HCT116 (cell line): ENCODE results near the gene MRPS2. TPM values are rescaled to one million over a fixed set of nuclear protein-coding genes. Genes with fewer than 3 reads are reported as not detected.

Experiments used
- ATAC-seq: fragments of 200-7000 bp; cut with Tn5 transposase; 2 replicates; pipeline ENCODE4 v1.9.1; 2020; ENCODE audit warnings: mild to moderate bottlenecking, moderate library complexity
- BruUV-seq: library from RNA; stranded (reverse); fragments of 400-500 nt; replicated peaks from 2 replicates; lab custom pipeline; 2021; lab: Mats Ljungman, UMichigan
- CTCF ChIA-PET: fragments of 300-600 bp; sonication (Branson Sonifier 250); formaldehyde crosslinking; loops from one replicate; lab custom pipeline; 2021; ENCODE audit warnings: antibody characterized with exemption; lab: Charles Lee
- POLR2A ChIA-PET: fragments of 300-600, 350-600 bp; sonication (Branson Sonifier 250); formaldehyde crosslinking; loops from one replicate; lab custom pipeline; 2021; ENCODE audit warnings: antibody characterized with exemption; lab: Charles Lee
- RAD21 ChIA-PET, 2 experiments: fragments of 300-600 bp; sonication (Branson Sonifier 250); formaldehyde crosslinking; loops; one replicate each; lab custom pipeline; 2023; ENCODE audit warnings: low total read pairs in 2 of 2; ENCODE audit not compliant: uncharacterized antibody in 2 of 2, unreplicated experiment in 2 of 2, low non-redundant PET in 1 of 2; lab: Charles Lee
- DNase-seq: peaks from one replicate; pipeline ENCODE4 v3.0.0-alpha.2; 2010; ENCODE audit warnings: low read depth, low spot score
- H2AFZ ChIP-seq: fragments of 200-600 bp; shearing (Covaris generic), sonication (generic); 2 replicates; pipeline ENCODE4 v1.6.1; 2017; ENCODE audit warnings: low read depth, mixed run types, mixed read lengths, antibody characterized with exemption, low read length; ENCODE audit not compliant: poor library complexity, severe bottlenecking
- H3K27ac ChIP-seq: 2 replicates; pipeline ENCODE4 v1.5.1; 2012; ENCODE audit warnings: low read depth, low read length
- H3K27me3 ChIP-seq: fragments of 200-600 bp; sonication (generic); 2 replicates; pipeline ENCODE4 v1.6.1; 2016; ENCODE audit warnings: mixed run types, low read length, mixed read lengths; ENCODE audit not compliant: insufficient read depth
- H3K36me3 ChIP-seq, 2 experiments: fragments of 200-500 bp in 1 of 2; fragments of 200-600 bp in 1 of 2; sonication (Bioruptor generic) in 1 of 2; sonication (generic) in 1 of 2; 2 replicates each; pipeline versions ENCODE4 v1.5.1 to v1.6.1; 2014 to 2016; ENCODE audit warnings: low read length in 2 of 2, inconsistent platforms in 1 of 2, mixed read lengths in 1 of 2, mixed run types in 1 of 2; ENCODE audit not compliant: insufficient read depth in 2 of 2, control insufficient read depth in 1 of 2
- H3K4me1 ChIP-seq, 2 experiments: fragments of 200-600 bp in 1 of 2; sonication (generic) in 1 of 2; 2 replicates each; pipeline versions ENCODE4 v1.5.1 to v1.6.1; 2012 to 2017; ENCODE audit warnings: low read length in 2 of 2, inconsistent platforms in 1 of 2, mild to moderate bottlenecking in 1 of 2, mixed read lengths in 1 of 2, mixed run types in 1 of 2, moderate library complexity in 1 of 2; ENCODE audit not compliant: insufficient read depth in 2 of 2, control insufficient read depth in 1 of 2
- H3K4me2 ChIP-seq: fragments of 200-600 bp; sonication (generic); 2 replicates; pipeline ENCODE4 v1.6.1; 2017; ENCODE audit warnings: mixed run types, low read length, mixed read lengths
- H3K4me3 ChIP-seq, 2 experiments: fragments of 200-600 bp in 1 of 2; sonication (generic) in 1 of 2; replicated peaks in 1 of 2; 2 replicates each; pipeline ENCODE4 v1.5.1; 2011 to 2016; ENCODE audit warnings: low read length in 2 of 2, control low read depth in 1 of 2, low read depth in 1 of 2, mild to moderate bottlenecking in 1 of 2, mixed read lengths in 1 of 2, mixed run types in 1 of 2
- H3K79me2 ChIP-seq: fragments of 200-600 bp; sonication (generic); 2 replicates; pipeline ENCODE4 v1.6.1; 2017; ENCODE audit warnings: mild to moderate bottlenecking, mixed run types, low read length, moderate library complexity, mixed read lengths; ENCODE audit not compliant: insufficient read depth
- H3K9ac ChIP-seq: fragments of 200-600 bp; sonication (generic); 2 replicates; pipeline ENCODE4 v1.6.1; 2016; ENCODE audit warnings: low read length, mixed read lengths
- H3K9me2 ChIP-seq: fragments of 200-600 bp; sonication (generic), shearing (Covaris generic); 2 replicates; pipeline ENCODE4 v1.6.1; 2017; ENCODE audit warnings: mixed run types, mild to moderate bottlenecking, moderate library complexity; ENCODE audit not compliant: insufficient read depth
- H3K9me3 ChIP-seq, 2 experiments: fragments of 200-500 bp in 1 of 2; fragments of 200-600 bp in 1 of 2; sonication (Bioruptor generic) in 1 of 2; sonication (generic) in 1 of 2; 2 replicates each; pipeline ENCODE4 v1.6.1; 2014 to 2017; ENCODE audit warnings: low read length in 2 of 2, mixed read lengths in 2 of 2, inconsistent platforms in 1 of 2, low read depth in 1 of 2, mild to moderate bottlenecking in 1 of 2, mixed run types in 1 of 2, moderate library complexity in 1 of 2; ENCODE audit not compliant: control insufficient read depth in 1 of 2, insufficient read depth in 1 of 2
- H4K20me1 ChIP-seq: fragments of 200-600 bp; sonication (generic), shearing (Covaris generic); 2 replicates; pipeline ENCODE4 v1.6.1; 2017; ENCODE audit warnings: mixed run types, mild to moderate bottlenecking, moderate library complexity; ENCODE audit not compliant: insufficient read depth
- CBX3 ChIP-seq: IDR thresholded peaks from 2 replicates; pipeline ENCODE4 v1.6.1; 2012; ENCODE audit warnings: low read depth
- CEBPB ChIP-seq: IDR thresholded peaks from 2 replicates; pipeline ENCODE4 v1.6.1; 2012; ENCODE audit warnings: low read depth
- EGR1 ChIP-seq: IDR thresholded peaks from 2 replicates; pipeline ENCODE4 v1.6.1; 2012; ENCODE audit warnings: low read depth
- ELF1 ChIP-seq: IDR thresholded peaks from 2 replicates; pipeline ENCODE4 v1.6.1; 2012; ENCODE audit warnings: low read depth, borderline replicate concordance
- FOSL1 ChIP-seq: IDR thresholded peaks from 2 replicates; pipeline ENCODE4 v1.6.1; 2012; ENCODE audit warnings: low read depth
- JUND ChIP-seq: IDR thresholded peaks from 2 replicates; pipeline ENCODE4 v1.6.1; 2012
- RAD21 ChIP-seq: IDR thresholded peaks from 2 replicates; pipeline ENCODE4 v1.6.1; 2012; ENCODE audit warnings: low read depth, mild to moderate bottlenecking
- SIN3A ChIP-seq: IDR thresholded peaks from 2 replicates; pipeline ENCODE4 v1.6.1; 2012; ENCODE audit warnings: low read depth
- SP1 ChIP-seq: IDR thresholded peaks from 2 replicates; pipeline ENCODE4 v1.6.1; 2012; ENCODE audit warnings: low read depth
- TCF7L2 ChIP-seq: IDR thresholded peaks from 2 replicates; pipeline ENCODE4 v1.7.0; 2011; ENCODE audit warnings: borderline replicate concordance, inconsistent platforms; ENCODE audit not compliant: insufficient read depth, insufficient read length; ENCODE audit errors: extremely low read depth
- YY1 ChIP-seq: IDR thresholded peaks from 2 replicates; pipeline ENCODE4 v1.6.1; 2011; ENCODE audit warnings: low read length, low read depth, moderate library complexity, mild to moderate bottlenecking; ENCODE audit not compliant: insufficient replicate concordance; ENCODE audit errors: extremely low read depth
- ZFX ChIP-seq: fragments of 450-650 bp; IDR thresholded peaks from 2 replicates; pipeline ENCODE4 v1.6.1; 2017
- ZNF274 ChIP-seq: fragments of 200-500 bp; sonication (Bioruptor generic); IDR thresholded peaks from 2 replicates; pipeline ENCODE4 v1.6.1; 2014; ENCODE audit warnings: mild to moderate bottlenecking, low read depth, low read length, inconsistent platforms
- intact Hi-C: fragments of 100-400 bp; cut with micrococcal nuclease; formaldehyde crosslinking; loops from 2 replicates; pipeline ENCODE4 v1.10.0; 2022
- total RNA-seq: library from RNA; stranded (reverse); gene quantifications from one replicate; pipeline ENCODE4 v1.2.1, GENCODE V29; 2021; ENCODE audit not compliant: unreplicated experiment
- TF ChIP-seq, protein P1 (sequence below): IDR thresholded peaks from 2 replicates; pipeline ENCODE4 v1.6.1; 2012
- TF ChIP-seq, protein P2 (sequence below): IDR thresholded peaks from 2 replicates; pipeline ENCODE4 v1.6.1; 2011; ENCODE audit warnings: mild to moderate bottlenecking, low read length, moderate library complexity; ENCODE audit not compliant: insufficient replicate concordance; ENCODE audit errors: extremely low read depth
- TF ChIP-seq, protein P3 (sequence below), 3 experiments: fragments of 200-600 bp in 1 of 3; sonication (generic) in 1 of 3; IDR thresholded peaks in 2 of 3; conservative IDR thresholded peaks in 1 of 3; 2 replicates each; pipeline ENCODE4 v1.5.1; 2012 to 2017; ENCODE audit warnings: low read depth in 2 of 3, low read length in 2 of 3, antibody characterized with exemption in 1 of 3, borderline replicate concordance in 1 of 3, control low read depth in 1 of 3, mild to moderate bottlenecking in 1 of 3, mixed read lengths in 1 of 3, mixed run types in 1 of 3, moderate library complexity in 1 of 3; ENCODE audit not compliant: insufficient read depth in 1 of 3
- TF ChIP-seq, protein P4 (sequence below): IDR thresholded peaks from 2 replicates; pipeline ENCODE4 v1.6.1; 2012; ENCODE audit warnings: low read depth

MRPS2 gene
- total RNA-seq, 1 experiment from 2014 or later, result 85.1 TPM

DNA sequence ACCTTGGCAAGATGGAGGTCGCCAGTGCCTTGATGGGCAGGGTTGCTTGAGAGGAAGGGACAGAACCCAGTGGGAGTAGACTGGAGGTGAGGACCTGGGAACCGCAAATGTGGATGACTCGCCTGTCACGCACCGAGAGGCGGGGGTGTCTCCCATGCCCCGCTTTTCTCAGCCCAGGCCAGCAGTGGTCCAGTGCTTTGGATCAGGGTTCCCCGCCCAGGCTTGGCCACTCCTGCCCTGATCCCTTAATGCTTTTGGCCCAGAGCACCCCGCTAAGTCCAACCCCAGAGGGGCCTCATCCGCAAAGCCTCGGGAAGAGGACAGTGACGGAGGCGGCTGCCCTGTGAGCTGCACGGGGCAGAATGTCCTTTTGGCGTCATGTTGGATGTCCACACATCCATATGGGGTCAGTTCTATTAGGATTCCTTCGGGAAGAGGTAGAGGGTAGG, 2.4 kb downstream of the MRPS2 start:
- Histone ChIP-seq H3K27me3 (no peaks in the 10 kb centered on the region), H3K9me2 (no peaks in the 10 kb centered on the region), H3K9ac (no peak overlapping the region), H2AFZ (no peak overlapping the region), H3K4me1 (peaks cover 4 to 30% of the 10 kb centered on the region in 2 experiments; a peak in 3 of 4 replicates), H3K4me3 (no peak overlapping the region), H3K36me3 (peaks cover 11 to 39% of the 10 kb centered on the region in 2 experiments), H4K20me1 (peaks cover 4% of the 10 kb centered on the region; the same call in 1 of the 2 replicates), H3K27ac (no peak overlapping the region; the same call in 1 of the 2 replicates), H3K4me2 (peak overlapping the region; percentile 95; the same call in 1 of the 2 replicates), H3K9me3 (no peaks in the 10 kb centered on the region), H3K79me2 (peaks cover 40% of the 10 kb centered on the region)
- ChIA-PET RAD21 (no interaction called here), CTCF (no interaction called here), POLR2A (no interaction called here)
- DNase-seq (no peak), ATAC-seq (no peak)
- no TSS peak for BruUV-seq
- intact Hi-C loops, result no loop called here
- TF ChIP-seq, protein P1, sequence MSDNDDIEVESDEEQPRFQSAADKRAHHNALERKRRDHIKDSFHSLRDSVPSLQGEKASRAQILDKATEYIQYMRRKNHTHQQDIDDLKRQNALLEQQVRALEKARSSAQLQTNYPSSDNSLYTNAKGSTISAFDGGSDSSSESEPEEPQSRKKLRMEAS, result no peak
- no peak for TF ChIP-seq TCF7L2
- TF ChIP-seq RAD21, result no peak
- TF ChIP-seq, protein P2, sequence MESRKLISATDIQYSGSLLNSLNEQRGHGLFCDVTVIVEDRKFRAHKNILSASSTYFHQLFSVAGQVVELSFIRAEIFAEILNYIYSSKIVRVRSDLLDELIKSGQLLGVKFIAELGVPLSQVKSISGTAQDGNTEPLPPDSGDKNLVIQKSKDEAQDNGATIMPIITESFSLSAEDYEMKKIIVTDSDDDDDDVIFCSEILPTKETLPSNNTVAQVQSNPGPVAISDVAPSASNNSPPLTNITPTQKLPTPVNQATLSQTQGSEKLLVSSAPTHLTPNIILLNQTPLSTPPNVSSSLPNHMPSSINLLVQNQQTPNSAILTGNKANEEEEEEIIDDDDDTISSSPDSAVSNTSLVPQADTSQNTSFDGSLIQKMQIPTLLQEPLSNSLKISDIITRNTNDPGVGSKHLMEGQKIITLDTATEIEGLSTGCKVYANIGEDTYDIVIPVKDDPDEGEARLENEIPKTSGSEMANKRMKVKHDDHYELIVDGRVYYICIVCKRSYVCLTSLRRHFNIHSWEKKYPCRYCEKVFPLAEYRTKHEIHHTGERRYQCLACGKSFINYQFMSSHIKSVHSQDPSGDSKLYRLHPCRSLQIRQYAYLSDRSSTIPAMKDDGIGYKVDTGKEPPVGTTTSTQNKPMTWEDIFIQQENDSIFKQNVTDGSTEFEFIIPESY, result no peak
- TF ChIP-seq, protein P3, sequence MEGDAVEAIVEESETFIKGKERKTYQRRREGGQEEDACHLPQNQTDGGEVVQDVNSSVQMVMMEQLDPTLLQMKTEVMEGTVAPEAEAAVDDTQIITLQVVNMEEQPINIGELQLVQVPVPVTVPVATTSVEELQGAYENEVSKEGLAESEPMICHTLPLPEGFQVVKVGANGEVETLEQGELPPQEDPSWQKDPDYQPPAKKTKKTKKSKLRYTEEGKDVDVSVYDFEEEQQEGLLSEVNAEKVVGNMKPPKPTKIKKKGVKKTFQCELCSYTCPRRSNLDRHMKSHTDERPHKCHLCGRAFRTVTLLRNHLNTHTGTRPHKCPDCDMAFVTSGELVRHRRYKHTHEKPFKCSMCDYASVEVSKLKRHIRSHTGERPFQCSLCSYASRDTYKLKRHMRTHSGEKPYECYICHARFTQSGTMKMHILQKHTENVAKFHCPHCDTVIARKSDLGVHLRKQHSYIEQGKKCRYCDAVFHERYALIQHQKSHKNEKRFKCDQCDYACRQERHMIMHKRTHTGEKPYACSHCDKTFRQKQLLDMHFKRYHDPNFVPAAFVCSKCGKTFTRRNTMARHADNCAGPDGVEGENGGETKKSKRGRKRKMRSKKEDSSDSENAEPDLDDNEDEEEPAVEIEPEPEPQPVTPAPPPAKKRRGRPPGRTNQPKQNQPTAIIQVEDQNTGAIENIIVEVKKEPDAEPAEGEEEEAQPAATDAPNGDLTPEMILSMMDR (IDR thresholded peaks at IDR 0.05 in 2 of 3, conservative IDR thresholded peaks at IDR 0.05 in 1 of 3; ENCODE audit: borderline replicate concordance in 1 of 3, insufficient read depth in 1 of 3, low read depth in 2 of 3, low read length in 2 of 3), result no peak
- TF ChIP-seq ELF1, result no peak
- no peak for TF ChIP-seq EGR1
- TF ChIP-seq CBX3, result no peak
- no peak for TF ChIP-seq FOSL1
- TF ChIP-seq JUND, result no peak
- no peak for TF ChIP-seq SP1
- TF ChIP-seq, protein P4, sequence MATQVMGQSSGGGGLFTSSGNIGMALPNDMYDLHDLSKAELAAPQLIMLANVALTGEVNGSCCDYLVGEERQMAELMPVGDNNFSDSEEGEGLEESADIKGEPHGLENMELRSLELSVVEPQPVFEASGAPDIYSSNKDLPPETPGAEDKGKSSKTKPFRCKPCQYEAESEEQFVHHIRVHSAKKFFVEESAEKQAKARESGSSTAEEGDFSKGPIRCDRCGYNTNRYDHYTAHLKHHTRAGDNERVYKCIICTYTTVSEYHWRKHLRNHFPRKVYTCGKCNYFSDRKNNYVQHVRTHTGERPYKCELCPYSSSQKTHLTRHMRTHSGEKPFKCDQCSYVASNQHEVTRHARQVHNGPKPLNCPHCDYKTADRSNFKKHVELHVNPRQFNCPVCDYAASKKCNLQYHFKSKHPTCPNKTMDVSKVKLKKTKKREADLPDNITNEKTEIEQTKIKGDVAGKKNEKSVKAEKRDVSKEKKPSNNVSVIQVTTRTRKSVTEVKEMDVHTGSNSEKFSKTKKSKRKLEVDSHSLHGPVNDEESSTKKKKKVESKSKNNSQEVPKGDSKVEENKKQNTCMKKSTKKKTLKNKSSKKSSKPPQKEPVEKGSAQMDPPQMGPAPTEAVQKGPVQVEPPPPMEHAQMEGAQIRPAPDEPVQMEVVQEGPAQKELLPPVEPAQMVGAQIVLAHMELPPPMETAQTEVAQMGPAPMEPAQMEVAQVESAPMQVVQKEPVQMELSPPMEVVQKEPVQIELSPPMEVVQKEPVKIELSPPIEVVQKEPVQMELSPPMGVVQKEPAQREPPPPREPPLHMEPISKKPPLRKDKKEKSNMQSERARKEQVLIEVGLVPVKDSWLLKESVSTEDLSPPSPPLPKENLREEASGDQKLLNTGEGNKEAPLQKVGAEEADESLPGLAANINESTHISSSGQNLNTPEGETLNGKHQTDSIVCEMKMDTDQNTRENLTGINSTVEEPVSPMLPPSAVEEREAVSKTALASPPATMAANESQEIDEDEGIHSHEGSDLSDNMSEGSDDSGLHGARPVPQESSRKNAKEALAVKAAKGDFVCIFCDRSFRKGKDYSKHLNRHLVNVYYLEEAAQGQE, result no peak
- TF ChIP-seq CEBPB, result no peak
- no peak for TF ChIP-seq ZFX
- no peak for TF ChIP-seq ZNF274
- no peak for TF ChIP-seq YY1
- TF ChIP-seq SIN3A, result no peak
